Prostate gland (tissue), 2 donors: ENCODE results near the gene PCDH8. TPM values are rescaled to one million over a fixed set of nuclear protein-coding genes. Genes with fewer than 3 reads are reported as not detected.

ENCODE experiments used
- DNase-seq: peaks from one replicate; pipeline ENCODE4 v3.0.0-alpha.2; 2019; ENCODE audit warnings: low spot score
- H3K27ac ChIP-seq, 2 donors: fragments of 200-600 bp; sonication (generic); 2 replicates each; pipeline ENCODE4 v1.5.1; 2017 to 2019
- H3K27me3 ChIP-seq: fragments of 200-600 bp; sonication (generic); replicated peaks from 2 replicates; pipeline ENCODE4 v1.5.1; 2019; ENCODE audit not compliant: insufficient read depth
- H3K36me3 ChIP-seq, 2 donors: fragments of 200-600 bp; sonication (generic); 1 replicate in 1 of 2; 2 replicates in 1 of 2; pipeline versions ENCODE4 v1.5.1 to v1.8.1; 2017 to 2019
- H3K4me1 ChIP-seq: fragments of 200-600 bp; sonication (generic); replicated peaks from 2 replicates; pipeline ENCODE4 v1.5.1; 2019
- H3K4me3 ChIP-seq, 2 donors: fragments of 200-600 bp; sonication (generic); 2 replicates each; pipeline ENCODE4 v1.5.1; 2017 to 2019
- H3K9me3 ChIP-seq: fragments of 200-600 bp; sonication (generic); 2 replicates; pipeline ENCODE4 v1.5.1; 2017
- POLR2A ChIP-seq: fragments of 450-650 bp; IDR thresholded peaks from one replicate; pipeline ENCODE4 v1.6.1; 2016; ENCODE audit warnings: antibody characterized with exemption, mild to moderate bottlenecking
- POLR2AphosphoS5 ChIP-seq: sonication (generic); formaldehyde crosslinking; IDR thresholded peaks from one replicate; pipeline ENCODE4 v1.6.1; 2017; ENCODE audit warnings: antibody characterized with exemption
- WGBS: methylation state at CpG from one replicate; pipeline ENCODE4 v1.1.5; 2018; 5-methylcytosine and 5-hydroxymethylcytosine counted together
- intact Hi-C: fragments of 100-400 bp; cut with DNase I; formaldehyde crosslinking; loops from one replicate; pipeline ENCODE4 v1.14.2; 2022
- total RNA-seq, 2 donors: library from RNA; depleted of rRNA; stranded (reverse); fragments of >200 nt; gene quantifications; one replicate each; pipeline ENCODE4 v1.1.0, GENCODE V29; 2016
- TF ChIP-seq, protein P1 (sequence below), 4 experiments: fragments of 200-600 bp in 2 of 4; fragments of 450-650 bp in 2 of 4; sonication (generic) in 2 of 4; IDR thresholded peaks; 1 replicate in 3 of 4; 2 replicates in 1 of 4; pipeline ENCODE4 v1.5.1; 2016 to 2019; ENCODE audit warnings: antibody characterized with exemption in 4 of 4, mild to moderate bottlenecking in 2 of 4, moderate library complexity in 2 of 4

PCDH8 gene
- total RNA-seq, 2 donors from 2014 or later: 6.0 to 9.5 TPM

DNA sequence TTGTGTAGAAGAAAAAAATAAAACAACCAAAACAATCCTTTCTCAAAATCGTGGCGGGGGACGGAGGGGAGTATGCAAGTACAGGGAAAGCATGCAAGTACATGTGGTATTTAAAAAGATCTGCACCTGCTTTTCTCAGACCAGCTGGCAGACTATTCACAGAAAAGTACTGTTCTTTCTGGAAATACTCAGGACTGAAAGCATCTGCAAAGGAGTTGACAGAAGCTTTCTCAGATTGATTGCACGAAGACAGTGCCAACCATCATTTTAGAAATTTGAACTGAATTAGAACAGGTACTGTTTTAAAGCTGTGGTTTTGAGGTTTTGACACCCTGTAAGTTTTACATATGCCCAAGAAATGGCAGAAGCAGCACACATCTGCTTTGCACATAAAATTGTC lies 19.8 kb upstream of the PCDH8 start:
- H3K27me3 ChIP-seq: no peaks in the 10 kb centered on the region
- H3K9me3 ChIP-seq: no peaks in the 10 kb centered on the region
- H3K4me1 ChIP-seq: no peaks in the 10 kb centered on the region
- no peak overlapping the region for H3K27ac ChIP-seq
- 35% methylated on average over 4 of the region's 4 CpGs for WGBS
- TF ChIP-seq, protein P1, sequence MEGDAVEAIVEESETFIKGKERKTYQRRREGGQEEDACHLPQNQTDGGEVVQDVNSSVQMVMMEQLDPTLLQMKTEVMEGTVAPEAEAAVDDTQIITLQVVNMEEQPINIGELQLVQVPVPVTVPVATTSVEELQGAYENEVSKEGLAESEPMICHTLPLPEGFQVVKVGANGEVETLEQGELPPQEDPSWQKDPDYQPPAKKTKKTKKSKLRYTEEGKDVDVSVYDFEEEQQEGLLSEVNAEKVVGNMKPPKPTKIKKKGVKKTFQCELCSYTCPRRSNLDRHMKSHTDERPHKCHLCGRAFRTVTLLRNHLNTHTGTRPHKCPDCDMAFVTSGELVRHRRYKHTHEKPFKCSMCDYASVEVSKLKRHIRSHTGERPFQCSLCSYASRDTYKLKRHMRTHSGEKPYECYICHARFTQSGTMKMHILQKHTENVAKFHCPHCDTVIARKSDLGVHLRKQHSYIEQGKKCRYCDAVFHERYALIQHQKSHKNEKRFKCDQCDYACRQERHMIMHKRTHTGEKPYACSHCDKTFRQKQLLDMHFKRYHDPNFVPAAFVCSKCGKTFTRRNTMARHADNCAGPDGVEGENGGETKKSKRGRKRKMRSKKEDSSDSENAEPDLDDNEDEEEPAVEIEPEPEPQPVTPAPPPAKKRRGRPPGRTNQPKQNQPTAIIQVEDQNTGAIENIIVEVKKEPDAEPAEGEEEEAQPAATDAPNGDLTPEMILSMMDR (IDR thresholded peaks at IDR 0.05): no peak
- TF ChIP-seq POLR2AphosphoS5: no peak
- TF ChIP-seq POLR2A: no peak
- no peak overlapping the region for H3K4me3 ChIP-seq
- H3K36me3 ChIP-seq: no peaks in the 10 kb centered on the region
- intact Hi-C loops: no loop called here
- no peak for DNase-seq

DNA sequence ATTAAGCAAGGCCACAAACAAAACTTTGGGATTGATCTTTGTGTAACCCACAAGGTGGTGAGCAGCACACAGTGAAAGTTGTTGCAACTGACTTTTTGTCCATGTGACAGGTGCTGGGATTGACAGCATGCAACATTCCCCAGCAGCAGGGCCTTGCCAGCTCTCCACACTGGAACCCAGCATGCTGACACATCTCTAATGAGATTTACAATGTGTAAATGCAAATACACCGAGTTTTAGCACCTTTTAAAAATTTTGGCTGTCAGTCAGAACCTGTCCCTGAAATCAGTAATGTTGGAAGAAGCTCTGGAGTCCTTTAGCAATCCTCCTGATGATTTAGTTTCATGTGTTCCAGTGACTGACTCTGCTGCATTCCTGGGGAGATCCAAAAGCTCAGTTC lies 16.5 kb upstream of the PCDH8 start:
- TF ChIP-seq POLR2A: no peak
- TF ChIP-seq POLR2AphosphoS5: no peak
- TF ChIP-seq, protein P1 (IDR thresholded peaks at IDR 0.05): no peak
- DNase-seq: no peak
- 17% methylated on average over 1 of the region's 1 CpG for WGBS
- Histone ChIP-seq H3K4me1 (no peaks in the 10 kb centered on the region), H3K9me3 (no peaks in the 10 kb centered on the region), H3K4me3 (no peak overlapping the region), H3K27me3 (no peaks in the 10 kb centered on the region), H3K27ac (no peak overlapping the region), H3K36me3 (no peaks in the 10 kb centered on the region)
- intact Hi-C loops: no loop called here

DNA sequence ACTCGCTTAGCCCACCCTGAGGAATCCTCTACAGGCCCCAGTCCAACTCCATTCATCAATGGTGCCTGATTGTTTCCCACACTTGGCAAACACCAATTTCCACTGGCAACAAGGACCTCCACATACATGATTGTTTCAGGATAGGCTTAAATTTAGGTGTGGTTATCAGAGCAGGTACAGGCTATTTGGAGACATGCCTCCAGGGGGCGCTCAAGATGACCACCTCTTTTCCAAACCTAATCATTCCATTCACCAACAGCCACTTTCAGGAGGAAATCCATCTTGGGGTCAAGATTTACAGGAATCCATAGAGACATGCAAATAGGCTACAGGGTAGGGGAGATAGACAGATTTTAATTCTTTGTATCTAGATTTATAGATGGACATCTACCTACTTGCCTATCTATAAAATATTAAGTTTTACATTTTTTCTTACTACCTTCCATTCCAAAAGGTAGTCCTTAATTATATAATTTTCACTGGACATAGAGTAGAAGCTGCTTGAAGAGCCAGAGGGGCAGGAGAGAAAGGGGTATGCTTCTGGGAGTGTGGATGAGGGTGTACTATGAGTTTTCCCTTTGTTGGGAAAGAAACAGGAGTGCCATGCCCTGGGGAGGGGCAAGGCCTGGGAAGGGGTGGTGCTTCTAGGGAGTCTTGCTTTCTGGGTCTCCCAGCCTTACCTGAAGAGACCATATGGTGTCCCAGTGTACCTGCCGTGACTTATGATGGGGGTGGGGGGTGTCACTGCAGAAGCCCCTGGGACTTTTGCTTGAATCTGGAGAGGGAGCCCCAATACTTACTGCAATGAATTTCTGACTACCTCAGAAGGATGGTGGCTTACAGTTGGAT lies 14.1 kb upstream of the PCDH8 start:
- Histone ChIP-seq H3K9me3 (no peaks in the 10 kb centered on the region), H3K27ac (no peak overlapping the region), H3K4me1 (no peaks in the 10 kb centered on the region), H3K36me3 (no peaks in the 10 kb centered on the region), H3K4me3 (no peak overlapping the region), H3K27me3 (no peaks in the 10 kb centered on the region)
- WGBS: 45% methylated on average over 3 of the region's 3 CpGs
- intact Hi-C loops: no loop called here
- TF ChIP-seq, protein P1 (IDR thresholded peaks at IDR 0.05): peak in 3 of 4 experiments; percentile 27 to 35 (median 32)
- TF ChIP-seq POLR2A: no peak
- no peak for TF ChIP-seq POLR2AphosphoS5
- DNase-seq: no peak

DNA sequence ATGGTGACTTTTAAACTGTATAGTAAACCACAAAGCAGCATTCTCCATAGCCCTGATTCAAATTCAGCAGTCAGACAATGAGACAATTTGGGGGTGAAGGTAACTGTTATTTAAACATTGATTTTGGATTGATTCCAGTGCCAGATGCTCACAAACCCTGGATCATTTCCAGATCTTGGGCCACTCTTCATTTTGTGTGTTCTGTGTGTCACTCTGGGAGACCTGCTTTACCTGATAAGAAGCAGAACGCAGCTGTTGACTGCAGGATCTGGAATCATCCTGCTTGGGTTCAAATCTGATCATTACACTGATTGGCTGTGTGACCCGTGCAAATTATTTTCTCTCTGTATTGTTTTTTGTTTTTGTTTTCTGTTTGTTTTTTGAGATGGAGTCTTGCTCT lies 4.0 kb upstream of the PCDH8 start:
- Histone ChIP-seq H3K9me3 (no peaks in the 10 kb centered on the region), H3K27ac (no peak overlapping the region), H3K4me3 (no peak overlapping the region), H3K36me3 (no peaks in the 10 kb centered on the region), H3K4me1 (no peaks in the 10 kb centered on the region), H3K27me3 (peaks cover 25% of the 10 kb centered on the region)
- DNase-seq: no peak
- WGBS: 67% methylated on average over 2 of the region's 2 CpGs
- no peak for TF ChIP-seq POLR2A
- no peak for TF ChIP-seq POLR2AphosphoS5
- TF ChIP-seq, protein P1 (IDR thresholded peaks at IDR 0.05): no peak
- intact Hi-C loops: no loop called here
